Uterus (tissue), 4 donors: Measurements from ENCODE around the gene MLX. TPM values are rescaled to one million over a fixed set of nuclear protein-coding genes. Genes with fewer than 3 reads are reported as not detected.

Source experiments
- DNase-seq, 2 donors: peaks; one replicate each; pipeline ENCODE4 v3.0.0-alpha.2; 2019 to 2020
- H3K27ac ChIP-seq, 2 donors: fragments of 200-600 bp; sonication (generic); 1 replicate in 1 of 2; 2 replicates in 1 of 2; pipeline ENCODE4 v1.5.1; 2016 to 2018
- H3K27me3 ChIP-seq, 2 donors: fragments of 200-600 bp; sonication (generic); one replicate each; pipeline ENCODE4 v1.5.1; 2018 to 2019; ENCODE audit warnings: control low read depth in 1 of 2
- H3K36me3 ChIP-seq, 2 donors: fragments of 200-600 bp; sonication (generic); one replicate each; pipeline ENCODE4 v1.5.1; 2019; ENCODE audit warnings: control low read depth in 1 of 2
- H3K4me1 ChIP-seq, 2 donors: fragments of 200-600 bp; sonication (generic); one replicate each; pipeline ENCODE4 v1.5.1; 2018 to 2019; ENCODE audit warnings: control low read depth in 1 of 2
- H3K4me3 ChIP-seq, 2 donors: fragments of 200-600 bp; sonication (generic); 1 replicate in 1 of 2; 2 replicates in 1 of 2; pipeline ENCODE4 v1.5.1; 2018 to 2019; ENCODE audit warnings: mild to moderate bottlenecking in 1 of 2
- H3K9me3 ChIP-seq, 2 donors: fragments of 200-600 bp; sonication (generic); one replicate each; pipeline ENCODE4 v1.5.1; 2019; ENCODE audit warnings: control low read depth in 1 of 2
- CTCF ChIP-seq, 4 experiments: fragments of 200-600 bp in 2 of 4; fragments of 450-650 bp in 2 of 4; sonication (generic) in 2 of 4; IDR thresholded peaks; one replicate each; pipeline ENCODE4 v1.5.1; 2016 to 2019; ENCODE audit warnings: antibody characterized with exemption in 4 of 4, mild to moderate bottlenecking in 2 of 4, moderate library complexity in 1 of 4
- POLR2A ChIP-seq, 2 donors: fragments of 450-650 bp; IDR thresholded peaks; one replicate each; pipeline ENCODE4 v1.6.1; 2016; ENCODE audit warnings: antibody characterized with exemption in 2 of 2, mild to moderate bottlenecking in 1 of 2, moderate library complexity in 1 of 2
- intact Hi-C: fragments of 100-400 bp; cut with DNase I; formaldehyde crosslinking; loops from one replicate; pipeline ENCODE4 v1.15.1; 2023; ENCODE audit warnings: low total_unique reads
- total RNA-seq, 4 donors: library from RNA; depleted of rRNA in 3 of 4; stranded (reverse); fragments of >200 nt in 3 of 4; gene quantifications; one replicate each; pipeline versions ENCODE4 v1.1.0 to v1.2.4, GENCODE V29; 2014 to 2023
- donor health status: DM: yes; HTN: yes; CAD: no.

The MLX gene
- total RNA-seq, 4 donors from 2014 or later, result 6.9 to 50.0 (median 35.1) TPM

- no peak for TF ChIP-seq POLR2A (IDR thresholded peaks at IDR 0.05)
- no peak for TF ChIP-seq CTCF (IDR thresholded peaks at IDR 0.05)
- Histone ChIP-seq H3K4me1 (peaks cover 3 to 10% of the 10 kb centered on the region in 2 donors), H3K36me3 (no peaks in the 10 kb centered on the region), H3K4me3 (no peak overlapping the region), H3K27ac (no peak overlapping the region), H3K27me3 (no peaks in the 10 kb centered on the region), H3K9me3 (no peaks in the 10 kb centered on the region)
- intact Hi-C loops, result no loop called here
- DNase-seq, result no peak
These were observed 1.6 kb downstream of the MLX start for GRCh38 chr17:42568341-42569111.

- Histone ChIP-seq H3K36me3 (no peaks in the 10 kb centered on the region), H3K27me3 (no peaks in the 10 kb centered on the region), H3K4me1 (no peaks in the 10 kb centered on the region), H3K9me3 (no peaks in the 10 kb centered on the region), H3K27ac (no peak overlapping the region), H3K4me3 (no peak overlapping the region)
- TF ChIP-seq CTCF (IDR thresholded peaks at IDR 0.05) (no peak), POLR2A (IDR thresholded peaks at IDR 0.05) (no peak)
- no peak for DNase-seq
- intact Hi-C loops, result loop anchor here (10.0 kb wide), 1 partner anchor 103 kb away; the partner anchor contains the start of gene PLEKHH3
These were observed 4.7 kb downstream of the MLX start for GRCh38 chr17:42571435-42572225.

- intact Hi-C loops, result loop anchor here (10.0 kb wide), 1 partner anchor 102 kb away; the partner anchor contains the start of gene PLEKHH3
- Histone ChIP-seq H3K4me3 (no peak overlapping the region), H3K36me3 (no peaks in the 10 kb centered on the region), H3K27ac (no peak overlapping the region), H3K9me3 (no peaks in the 10 kb centered on the region), H3K4me1 (peaks cover 0 to 8% of the 10 kb centered on the region in 2 donors), H3K27me3 (no peaks in the 10 kb centered on the region)
- TF ChIP-seq POLR2A (IDR thresholded peaks at IDR 0.05) (no peak), CTCF (IDR thresholded peaks at IDR 0.05) (no peak)
- no peak for DNase-seq
These were observed 6.2 kb downstream of the MLX start for GRCh38 chr17:42573095-42573494.

GRCh38 chr17:42574463-42574862, 7.6 kb downstream of the MLX start:
- Histone ChIP-seq H3K27ac (no peak overlapping the region), H3K27me3 (no peaks in the 10 kb centered on the region), H3K9me3 (no peaks in the 10 kb centered on the region), H3K36me3 (no peaks in the 10 kb centered on the region), H3K4me3 (no peak overlapping the region), H3K4me1 (peaks cover 0 to 12% of the 10 kb centered on the region in 2 donors)
- intact Hi-C loops, result loop anchor here (10.0 kb wide), 1 partner anchor 100 kb away; the partner anchor contains the start of gene PLEKHH3
- TF ChIP-seq CTCF (IDR thresholded peaks at IDR 0.05) (no peak), POLR2A (IDR thresholded peaks at IDR 0.05) (no peak)
- no peak for DNase-seq

GRCh38 chr17:42577140-42577531, 10.2 kb downstream of the MLX start:
- intact Hi-C loops, result loop anchor here (10.0 kb wide), 1 partner anchor 98 kb away; the partner anchor contains the start of gene PLEKHH3
- Histone ChIP-seq H3K27ac (peak overlapping the region; percentile 61 to 73), H3K4me3 (peak overlapping the region; percentile 43 to 65), H3K9me3 (no peaks in the 10 kb centered on the region), H3K4me1 (peaks cover 0 to 12% of the 10 kb centered on the region in 2 donors), H3K27me3 (no peaks in the 10 kb centered on the region), H3K36me3 (no peaks in the 10 kb centered on the region)
- no peak for DNase-seq
- TF ChIP-seq POLR2A (IDR thresholded peaks at IDR 0.05) (no peak), CTCF (IDR thresholded peaks at IDR 0.05) (no peak)
